ENCODE results near the gene SOBP.

- TF ChIP-seq, protein P1, sequence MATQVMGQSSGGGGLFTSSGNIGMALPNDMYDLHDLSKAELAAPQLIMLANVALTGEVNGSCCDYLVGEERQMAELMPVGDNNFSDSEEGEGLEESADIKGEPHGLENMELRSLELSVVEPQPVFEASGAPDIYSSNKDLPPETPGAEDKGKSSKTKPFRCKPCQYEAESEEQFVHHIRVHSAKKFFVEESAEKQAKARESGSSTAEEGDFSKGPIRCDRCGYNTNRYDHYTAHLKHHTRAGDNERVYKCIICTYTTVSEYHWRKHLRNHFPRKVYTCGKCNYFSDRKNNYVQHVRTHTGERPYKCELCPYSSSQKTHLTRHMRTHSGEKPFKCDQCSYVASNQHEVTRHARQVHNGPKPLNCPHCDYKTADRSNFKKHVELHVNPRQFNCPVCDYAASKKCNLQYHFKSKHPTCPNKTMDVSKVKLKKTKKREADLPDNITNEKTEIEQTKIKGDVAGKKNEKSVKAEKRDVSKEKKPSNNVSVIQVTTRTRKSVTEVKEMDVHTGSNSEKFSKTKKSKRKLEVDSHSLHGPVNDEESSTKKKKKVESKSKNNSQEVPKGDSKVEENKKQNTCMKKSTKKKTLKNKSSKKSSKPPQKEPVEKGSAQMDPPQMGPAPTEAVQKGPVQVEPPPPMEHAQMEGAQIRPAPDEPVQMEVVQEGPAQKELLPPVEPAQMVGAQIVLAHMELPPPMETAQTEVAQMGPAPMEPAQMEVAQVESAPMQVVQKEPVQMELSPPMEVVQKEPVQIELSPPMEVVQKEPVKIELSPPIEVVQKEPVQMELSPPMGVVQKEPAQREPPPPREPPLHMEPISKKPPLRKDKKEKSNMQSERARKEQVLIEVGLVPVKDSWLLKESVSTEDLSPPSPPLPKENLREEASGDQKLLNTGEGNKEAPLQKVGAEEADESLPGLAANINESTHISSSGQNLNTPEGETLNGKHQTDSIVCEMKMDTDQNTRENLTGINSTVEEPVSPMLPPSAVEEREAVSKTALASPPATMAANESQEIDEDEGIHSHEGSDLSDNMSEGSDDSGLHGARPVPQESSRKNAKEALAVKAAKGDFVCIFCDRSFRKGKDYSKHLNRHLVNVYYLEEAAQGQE (IDR thresholded peaks at IDR 0.05) = no peak
- no peak for TF ChIP-seq JUN (IDR thresholded peaks at IDR 0.05)
- no peak for TF ChIP-seq ZFP36 (IDR thresholded peaks at IDR 0.05; ENCODE audit: borderline replicate concordance, partially characterized antibody)
Measured at GRCh38 chr6:107682721-107683120, 192.8 kb downstream of the SOBP start.

All from A549 (cell line).